Kasumi-1 (cell line): ENCODE results near the gene SIT1.

ENCODE experiments used
- DNase-seq, 2 experiments: peaks; one replicate each; lab custom pipeline; 2025; lab: John Stamatoyannopoulos, UW

Gene SIT1

GRCh38 chr9:35605351-35606137, 45.2 kb downstream of the SIT1 start:
- DNase-seq, result peak in 1 of 2 experiments; percentile 10

GRCh38 chr9:35604578-35605350, 46.0 kb downstream of the SIT1 start, which contains the start of gene TESK1:
TSS of gene TESK1 (plus strand) at chr9:35605262. CDS start at chr9:35605620, 358 bp downstream.
- peak; percentile 39 to 66 for DNase-seq

GRCh38 chr9:35603986-35604577, 46.6 kb downstream of the SIT1 start:
- peak; percentile 98 to 99 for DNase-seq

GRCh38 chr9:35603506-35603985, 47.2 kb downstream of the SIT1 start:
- no peak for DNase-seq

GRCh38 chr9:35599763-35600604, 50.7 kb downstream of the SIT1 start:
- peak; percentile 13 to 45 for DNase-seq
